Measurements from ENCODE around the gene CDK6. TPM values are rescaled to one million over a fixed set of nuclear protein-coding genes. Genes with fewer than 3 reads are reported as not detected.

CDK6 gene
- total RNA-seq, 4 donors from 2014 or later, result 22.2 to 45.4 (median 36.4) TPM

DNA sequence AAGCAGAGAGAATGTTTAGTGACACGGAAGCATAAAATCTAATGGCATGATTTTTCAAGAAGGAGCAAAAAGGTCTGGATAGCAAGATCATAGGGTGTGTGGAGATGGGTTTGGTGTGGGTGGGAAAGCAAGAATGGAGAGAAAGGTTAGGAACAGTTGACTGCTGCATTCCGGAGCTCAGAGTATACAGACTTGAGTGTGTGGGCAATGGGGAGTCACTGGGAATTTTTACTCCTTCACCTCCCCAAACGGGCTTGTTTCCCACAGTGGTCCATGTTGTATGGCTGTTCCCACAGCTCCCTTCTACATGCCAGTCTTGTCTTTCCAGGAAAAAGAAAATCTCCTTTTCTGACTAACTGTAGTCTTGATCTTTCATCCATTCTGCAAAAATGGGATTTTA is 122.1 kb downstream of the CDK6 start:
- Histone ChIP-seq H3K27me3 (no peaks in the 10 kb centered on the region), H3K36me3 (no peaks in the 10 kb centered on the region), H3K4me1 (peaks cover 14 to 48% (median 42%) of the 10 kb centered on the region in 4 donors), H3K27ac (replicated peaks in 1 of 4) (peak overlapping the region; percentile 22 to 88 (median 44)), H3K9me3 (no peaks in the 10 kb centered on the region), H3K4me3 (no peak overlapping the region)
- intact Hi-C loops (cut with DNase I), result no loop called here
- no peak for DNase-seq (ENCODE audit: extremely low spot score)
- TF ChIP-seq, protein P1, sequence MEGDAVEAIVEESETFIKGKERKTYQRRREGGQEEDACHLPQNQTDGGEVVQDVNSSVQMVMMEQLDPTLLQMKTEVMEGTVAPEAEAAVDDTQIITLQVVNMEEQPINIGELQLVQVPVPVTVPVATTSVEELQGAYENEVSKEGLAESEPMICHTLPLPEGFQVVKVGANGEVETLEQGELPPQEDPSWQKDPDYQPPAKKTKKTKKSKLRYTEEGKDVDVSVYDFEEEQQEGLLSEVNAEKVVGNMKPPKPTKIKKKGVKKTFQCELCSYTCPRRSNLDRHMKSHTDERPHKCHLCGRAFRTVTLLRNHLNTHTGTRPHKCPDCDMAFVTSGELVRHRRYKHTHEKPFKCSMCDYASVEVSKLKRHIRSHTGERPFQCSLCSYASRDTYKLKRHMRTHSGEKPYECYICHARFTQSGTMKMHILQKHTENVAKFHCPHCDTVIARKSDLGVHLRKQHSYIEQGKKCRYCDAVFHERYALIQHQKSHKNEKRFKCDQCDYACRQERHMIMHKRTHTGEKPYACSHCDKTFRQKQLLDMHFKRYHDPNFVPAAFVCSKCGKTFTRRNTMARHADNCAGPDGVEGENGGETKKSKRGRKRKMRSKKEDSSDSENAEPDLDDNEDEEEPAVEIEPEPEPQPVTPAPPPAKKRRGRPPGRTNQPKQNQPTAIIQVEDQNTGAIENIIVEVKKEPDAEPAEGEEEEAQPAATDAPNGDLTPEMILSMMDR (IDR thresholded peaks at IDR 0.05), result no peak
- no peak for TF ChIP-seq POLR2AphosphoS5 (IDR thresholded peaks at IDR 0.05)
- no peak for TF ChIP-seq POLR2A (IDR thresholded peaks at IDR 0.05; ENCODE audit: low read depth)
- no peak for TF ChIP-seq EP300 (IDR thresholded peaks at IDR 0.05)
- 64% methylated on average over 3 of the region's 3 CpGs for WGBS

DNA sequence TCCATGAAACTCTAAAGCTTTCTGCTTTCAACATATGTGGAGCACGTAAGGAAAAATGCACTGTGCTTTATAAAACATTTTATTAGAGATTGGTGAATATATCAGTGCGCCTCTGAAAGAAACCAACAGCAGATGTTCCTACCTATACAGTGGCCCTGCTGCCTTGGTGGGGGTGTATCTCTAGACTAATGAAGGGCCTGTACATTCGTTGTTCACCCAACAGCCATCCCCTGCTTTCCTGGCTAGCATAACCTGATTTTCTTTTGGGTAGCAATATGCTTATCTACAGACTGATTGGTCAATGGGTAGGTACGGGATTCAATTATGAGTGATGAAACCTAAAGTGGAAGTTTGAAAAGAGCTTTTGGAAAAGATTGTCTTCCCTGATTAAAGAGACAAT is 126.5 kb downstream of the CDK6 start:
- intact Hi-C loops (cut with DNase I), result no loop called here
- no peaks in the 10 kb centered on the region for H3K9me3 ChIP-seq
- no peak for DNase-seq (ENCODE audit: extremely low spot score)
- no peaks in the 10 kb centered on the region for H3K36me3 ChIP-seq
- H3K27ac ChIP-seq (replicated peaks in 1 of 4), result no peak overlapping the region
- WGBS, result 94% methylated on average over 4 of the region's 4 CpGs
- H3K27me3 ChIP-seq, result no peaks in the 10 kb centered on the region
- H3K4me3 ChIP-seq, result no peak overlapping the region
- TF ChIP-seq EP300 (IDR thresholded peaks at IDR 0.05) (no peak), POLR2AphosphoS5 (IDR thresholded peaks at IDR 0.05) (no peak), POLR2A (IDR thresholded peaks at IDR 0.05; ENCODE audit: low read depth) (no peak)
- TF ChIP-seq, protein P1 (IDR thresholded peaks at IDR 0.05), result no peak
- H3K4me1 ChIP-seq, result peaks cover 0 to 21% (median 13%) of the 10 kb centered on the region in 4 donors

DNA sequence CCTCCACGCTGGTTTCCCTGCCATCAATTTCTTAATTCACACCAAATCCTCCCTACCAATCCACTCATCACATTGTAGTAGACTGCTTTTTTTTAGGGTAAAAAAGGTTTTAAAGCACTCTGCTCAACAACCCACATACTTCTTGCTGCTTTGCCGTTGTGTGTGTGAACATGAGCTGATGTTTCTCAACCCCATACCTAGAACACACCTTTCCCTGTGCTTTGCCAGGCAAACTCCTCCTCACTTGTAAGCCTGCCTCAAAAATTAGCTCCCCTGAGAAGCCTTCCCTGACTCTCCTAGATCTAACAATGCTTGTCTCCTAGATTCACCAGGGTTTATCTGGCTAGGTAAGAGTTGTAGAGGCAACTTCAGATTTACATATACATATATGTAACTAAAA is 127.2 kb downstream of the CDK6 start:
- intact Hi-C loops (cut with DNase I), result no loop called here
- Histone ChIP-seq H3K9me3 (no peaks in the 10 kb centered on the region), H3K27ac (replicated peaks in 1 of 4) (no peak overlapping the region), H3K27me3 (no peaks in the 10 kb centered on the region), H3K4me3 (no peak overlapping the region), H3K4me1 (peaks cover 0 to 13% (median 5%) of the 10 kb centered on the region in 4 donors), H3K36me3 (no peaks in the 10 kb centered on the region)
- DNase-seq (ENCODE audit: extremely low spot score), result no peak
- 96% methylated on average over 2 of the region's 2 CpGs for WGBS
- no peak for TF ChIP-seq POLR2AphosphoS5 (IDR thresholded peaks at IDR 0.05)
- no peak for TF ChIP-seq EP300 (IDR thresholded peaks at IDR 0.05)
- TF ChIP-seq, protein P1 (IDR thresholded peaks at IDR 0.05), result no peak
- no peak for TF ChIP-seq POLR2A (IDR thresholded peaks at IDR 0.05; ENCODE audit: low read depth)

DNA sequence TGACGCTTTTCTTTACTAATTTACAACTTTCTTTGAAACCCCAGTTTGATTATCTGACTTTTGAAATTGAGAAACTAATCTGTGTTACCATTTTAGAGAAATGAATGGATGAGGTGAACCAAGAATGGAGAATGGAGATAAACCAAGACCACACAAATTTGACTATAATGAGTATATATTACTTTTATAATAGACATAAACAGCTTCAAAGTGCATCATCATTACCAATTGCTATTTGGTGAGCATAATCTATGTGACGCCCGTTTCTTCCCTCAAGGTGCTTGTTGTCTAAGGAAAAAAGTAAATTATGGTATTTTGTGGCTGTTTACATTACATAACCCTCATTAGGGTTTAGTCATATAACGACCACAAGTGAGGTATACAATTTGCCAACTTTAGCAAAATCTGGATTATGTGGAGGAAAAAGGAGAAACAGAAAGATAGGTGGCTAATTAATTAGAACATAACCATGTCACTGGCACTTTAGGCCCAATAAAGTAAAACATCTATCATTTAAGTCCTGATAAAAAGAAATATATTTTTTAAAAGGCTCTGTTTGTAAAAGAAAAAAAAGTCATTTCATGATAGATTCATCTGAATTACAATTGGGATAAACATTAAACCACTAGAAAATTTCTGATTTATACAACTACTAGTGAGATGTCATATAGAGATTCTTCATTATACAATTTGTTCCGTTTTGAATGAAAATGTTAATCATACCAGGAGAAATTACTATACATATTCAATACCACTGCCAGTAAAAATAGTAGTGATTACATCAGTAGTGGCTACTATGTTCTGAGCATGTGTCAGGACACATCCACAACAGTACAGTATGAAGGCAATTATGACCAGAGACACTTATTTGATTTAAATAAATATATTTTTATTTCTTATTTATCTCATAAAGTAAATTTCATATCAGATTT is 128.0 kb downstream of the CDK6 start:
- no peaks in the 10 kb centered on the region for H3K36me3 ChIP-seq
- intact Hi-C loops (cut with DNase I), result no loop called here

More for the DNA sequence above, 128.0 kb downstream of the CDK6 start:
- Histone ChIP-seq H3K27ac (replicated peaks in 1 of 4) (no peak overlapping the region), H3K9me3 (no peaks in the 10 kb centered on the region), H3K4me3 (no peak overlapping the region), H3K4me1 (peaks cover 0 to 6% (median 0%) of the 10 kb centered on the region in 4 donors), H3K27me3 (no peaks in the 10 kb centered on the region)
- TF ChIP-seq POLR2A (IDR thresholded peaks at IDR 0.05; ENCODE audit: low read depth), result no peak
- TF ChIP-seq, protein P1 (IDR thresholded peaks at IDR 0.05), result no peak
- no peak for TF ChIP-seq POLR2AphosphoS5 (IDR thresholded peaks at IDR 0.05)
- TF ChIP-seq EP300 (IDR thresholded peaks at IDR 0.05), result no peak
- no peak for DNase-seq (ENCODE audit: extremely low spot score)
- 87% methylated on average over 5 of the region's 5 CpGs for WGBS
